SK-N-SH (cell line): Measurements from ENCODE around the gene DYRK2. TPM values are rescaled to one million over a fixed set of nuclear protein-coding genes. Genes with fewer than 3 reads are reported as not detected.

Experiments used
- CTCF ChIA-PET: fragments of 300-600, 350-600 bp; formaldehyde crosslinking; extraction: SDS; loops from one replicate; lab custom pipeline; 2021; lab: Yijun Ruan, JAX
- POLR2A ChIA-PET: fragments of 350-600 bp; sonication (Branson Sonifier 250); formaldehyde crosslinking; extraction: SDS; loops from one replicate; lab custom pipeline; 2020; ENCODE audit warnings: antibody characterized with exemption, inconsistent platforms; lab: Yijun Ruan, JAX
- DNase-seq: peaks from one replicate; pipeline ENCODE4 v3.0.0; 2012
- H2AFZ ChIP-seq: fragments of 200-600 bp; sonication (generic); 2 replicates; pipeline ENCODE4 v1.8.1; 2016; ENCODE audit warnings: antibody characterized with exemption, mild to moderate bottlenecking, low read depth
- H3F3A ChIP-seq: fragments of 200-600 bp; sonication (generic); replicated peaks from 2 replicates; pipeline ENCODE3; 2016; ENCODE audit warnings: antibody characterized with exemption, mild to moderate bottlenecking; ENCODE audit not compliant: insufficient read depth
- H3K27ac ChIP-seq, 2 experiments: fragments of 200-500 bp in 1 of 2; fragments of 200-600 bp in 1 of 2; sonication (Bioruptor generic) in 1 of 2; sonication (generic), shearing (Covaris generic) in 1 of 2; 2 replicates each; pipeline versions ENCODE4 v1.5.1 to v1.6.1; 2014 to 2016; ENCODE audit warnings: low read depth in 2 of 2, inconsistent platforms in 1 of 2, low read length in 1 of 2, mild to moderate bottlenecking in 1 of 2, mixed read lengths in 1 of 2
- H3K27me3 ChIP-seq: fragments of 200-600 bp; sonication (generic), shearing (Covaris generic); 2 replicates; pipeline ENCODE4 v1.6.1; 2016; ENCODE audit warnings: mixed run types; ENCODE audit not compliant: insufficient read depth
- H3K36me3 ChIP-seq, 2 experiments: fragments of 200-500 bp in 1 of 2; fragments of 200-600 bp in 1 of 2; sonication (Bioruptor generic) in 1 of 2; sonication (generic) in 1 of 2; replicated peaks in 1 of 2; 2 replicates each; pipeline versions ENCODE3 to v1.5.1; 2014 to 2016; ENCODE audit warnings: low read length in 1 of 2, mild to moderate bottlenecking in 1 of 2; ENCODE audit not compliant: insufficient read depth in 2 of 2, control insufficient read depth in 1 of 2
- H3K4me1 ChIP-seq, 2 experiments: fragments of 200-500 bp in 1 of 2; fragments of 200-600 bp in 1 of 2; sonication (Bioruptor generic) in 1 of 2; sonication (generic), shearing (Covaris generic) in 1 of 2; 2 replicates each; pipeline versions ENCODE4 v1.5.1 to v1.6.1; 2014 to 2016; ENCODE audit warnings: low read depth in 1 of 2, low read length in 1 of 2, mixed run types in 1 of 2; ENCODE audit not compliant: insufficient read depth in 2 of 2, control insufficient read depth in 1 of 2
- H3K4me2 ChIP-seq: fragments of 200-600 bp; sonication (generic), shearing (Covaris generic); 2 replicates; pipeline ENCODE4 v1.6.1; 2017; ENCODE audit warnings: mixed run types
- H3K4me3 ChIP-seq, 2 experiments: fragments of 200-500 bp in 1 of 2; fragments of 200-600 bp in 1 of 2; sonication (Bioruptor generic) in 1 of 2; sonication (generic), shearing (Covaris generic) in 1 of 2; 2 replicates each; pipeline versions ENCODE4 v1.5.1 to v1.8.1; 2014 to 2016; ENCODE audit warnings: low read depth in 2 of 2, inconsistent platforms in 1 of 2, low read length in 1 of 2, mild to moderate bottlenecking in 1 of 2, mixed read lengths in 1 of 2, moderate library complexity in 1 of 2
- H3K79me2 ChIP-seq: fragments of 200-600 bp; sonication (generic); 2 replicates; pipeline ENCODE4 v1.8.1; 2017; ENCODE audit warnings: mild to moderate bottlenecking; ENCODE audit not compliant: insufficient read depth
- H3K9ac ChIP-seq: fragments of 200-600 bp; sonication (generic); 2 replicates; pipeline ENCODE4 v1.6.1; 2017; ENCODE audit warnings: mixed run types
- H3K9me2 ChIP-seq: fragments of 200-600 bp; sonication (generic); 2 replicates; pipeline ENCODE4 v1.6.1; 2017; ENCODE audit warnings: mixed run types
- H3K9me3 ChIP-seq: fragments of 200-600 bp; sonication (generic); 2 replicates; pipeline ENCODE4 v1.6.1; 2017; ENCODE audit warnings: mixed run types, mild to moderate bottlenecking, moderate library complexity
- H4K20me1 ChIP-seq: fragments of 200-600 bp; sonication (generic); 2 replicates; pipeline ENCODE4 v1.6.1; 2017; ENCODE audit warnings: mild to moderate bottlenecking, mixed run types; ENCODE audit not compliant: insufficient read depth
- CTCF ChIP-seq: fragments of 200-600 bp; sonication (generic); IDR thresholded peaks from 2 replicates; pipeline ENCODE4 v1.6.1; 2017; ENCODE audit warnings: antibody characterized with exemption, mild to moderate bottlenecking, moderate library complexity
- ELF1 ChIP-seq: IDR thresholded peaks from 2 replicates; pipeline ENCODE4 v1.4.0; 2012
- EP300 ChIP-seq, 2 experiments: IDR thresholded peaks; 2 replicates each; pipeline versions ENCODE4 v1.4.0 to v1.6.1; 2012; ENCODE audit warnings: borderline replicate concordance in 1 of 2, low read depth in 1 of 2, low read length in 1 of 2
- EZH2phosphoT487 ChIP-seq: fragments of 200-600 bp; sonication (generic); IDR thresholded peaks from 2 replicates; pipeline ENCODE4 v1.6.1; 2017; ENCODE audit warnings: low read depth, mixed run types, mild to moderate bottlenecking, antibody characterized with exemption, moderate library complexity, borderline replicate concordance
- FOSL2 ChIP-seq: IDR thresholded peaks from 2 replicates; pipeline ENCODE4 v1.4.0; 2012; ENCODE audit warnings: low read depth, mild to moderate bottlenecking, moderate library complexity, borderline replicate concordance
- FOXM1 ChIP-seq: IDR thresholded peaks from 2 replicates; pipeline ENCODE4 v1.4.0; 2012; ENCODE audit warnings: low read depth, mild to moderate bottlenecking
- GABPA ChIP-seq: IDR thresholded peaks from 2 replicates; pipeline ENCODE4 v1.4.0; 2012; ENCODE audit warnings: low read depth, mild to moderate bottlenecking
- GATA2 ChIP-seq: sonication (generic); formaldehyde crosslinking; IDR thresholded peaks from 2 replicates; pipeline ENCODE4 v1.5.0; 2020; ENCODE audit warnings: mild to moderate bottlenecking, missing genetic modification reagents
- JUND ChIP-seq: IDR thresholded peaks from 2 replicates; pipeline ENCODE4 v1.4.0; 2012
- NRF1 ChIP-seq: IDR thresholded peaks from 2 replicates; pipeline ENCODE4 v1.6.1; 2012; ENCODE audit warnings: low read depth, mild to moderate bottlenecking, low read length
- RAD21 ChIP-seq: IDR thresholded peaks from 2 replicates; pipeline ENCODE4 v1.6.1; 2012; ENCODE audit warnings: mild to moderate bottlenecking, low read length
- RFX5 ChIP-seq: IDR thresholded peaks from 2 replicates; pipeline ENCODE4 v1.6.1; 2012; ENCODE audit warnings: mild to moderate bottlenecking, improper control_type of control experiment, low read length
- SIN3A ChIP-seq: IDR thresholded peaks from 2 replicates; pipeline ENCODE4 v1.6.1; 2012; ENCODE audit warnings: low read depth, mild to moderate bottlenecking, low read length, moderate library complexity, borderline replicate concordance
- SMC3 ChIP-seq: IDR thresholded peaks from 2 replicates; pipeline ENCODE4 v1.6.1; 2012; ENCODE audit warnings: low read depth, low read length, improper control_type of control experiment
- TCF12 ChIP-seq: IDR thresholded peaks from 2 replicates; pipeline ENCODE4 v1.4.0; 2012
- TEAD4 ChIP-seq: IDR thresholded peaks from 2 replicates; pipeline ENCODE4 v1.4.0; 2012; ENCODE audit warnings: mild to moderate bottlenecking, borderline replicate concordance; ENCODE audit not compliant: insufficient read depth
- USF1 ChIP-seq: IDR thresholded peaks from 2 replicates; pipeline ENCODE4 v1.4.0; 2012; ENCODE audit warnings: low read depth, borderline replicate concordance
- YY1 ChIP-seq: IDR thresholded peaks from 2 replicates; pipeline ENCODE4 v1.4.0; 2012; ENCODE audit warnings: low read depth, mild to moderate bottlenecking
- WGBS: methylation state at CpG from one replicate; pipeline ENCODE4 v1.1.6; 2017; ENCODE audit warnings: low lambda C conversion rate; 5-methylcytosine and 5-hydroxymethylcytosine counted together
- polyA plus RNA-seq, 3 experiments: library from polyadenylated mRNA; depleted of rRNA; stranded (reverse); fragments of >200 nt; gene quantifications; 2 replicates each; pipeline ENCODE4 v1.2.3, GENCODE V29; 2012
- TF ChIP-seq, protein P1 (sequence below): IDR thresholded peaks from 2 replicates; pipeline ENCODE4; 2012
- TF ChIP-seq, protein P2 (sequence below): fragments of 150-350 bp; IDR thresholded peaks from 2 replicates; pipeline ENCODE4 v1.6.1; 2017; ENCODE audit warnings: antibody characterized with exemption, low read length, low read depth, borderline replicate concordance

Gene DYRK2
- polyA plus RNA-seq, 1 of the 3 experiments (the other 2 are of a cell fraction) = 48.8 TPM

DNA sequence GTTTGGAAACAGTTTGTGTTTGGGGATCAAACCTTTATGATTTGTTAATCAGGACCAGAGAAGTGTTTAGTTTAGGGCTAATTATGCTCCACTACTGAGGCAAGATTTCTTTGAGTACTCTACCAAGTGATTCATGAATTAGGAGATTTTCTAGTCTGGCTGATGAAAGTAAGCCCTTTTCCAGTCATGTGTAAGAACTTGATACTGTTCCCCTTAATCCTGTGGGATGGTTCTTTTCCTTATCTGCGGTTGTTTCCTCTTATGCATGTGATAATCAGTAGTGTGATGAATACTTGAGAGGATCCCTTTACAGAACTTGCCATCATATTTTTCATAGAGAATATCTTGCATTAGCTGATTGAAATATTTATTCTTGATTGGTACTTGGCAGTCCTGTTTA lies 42.1 kb downstream of the DYRK2 start:
- Histone ChIP-seq H3K79me2 (no peaks in the 10 kb centered on the region), H3F3A (peaks cover 9% of the 10 kb centered on the region), H3K27me3 (no peaks in the 10 kb centered on the region), H2AFZ (no peak overlapping the region), H3K9me3 (no peaks in the 10 kb centered on the region), H3K4me1 (peaks cover 0 to 3% of the 10 kb centered on the region in 2 experiments; a peak in 2 of 4 replicates), H3K9ac (no peak overlapping the region), H3K4me3 (no peak overlapping the region), H3K4me2 (no peak overlapping the region), H3K9me2 (no peaks in the 10 kb centered on the region), H4K20me1 (no peaks in the 10 kb centered on the region), H3K36me3 (peaks cover 0 to 4% of the 10 kb centered on the region in 2 experiments), H3K27ac (peak overlapping the region in 1 of 2 experiments; percentile 37; a peak in 1 of 4 replicates)
- WGBS = 90% methylated on average over 1 of the region's 1 CpG
- POLR2A ChIA-PET = no interaction called here
- no peak for TF ChIP-seq GABPA
- no peak for TF ChIP-seq TEAD4
- no peak for TF ChIP-seq EZH2phosphoT487
- TF ChIP-seq USF1 = no peak
- no peak for TF ChIP-seq SMC3
- no peak for TF ChIP-seq NRF1
- TF ChIP-seq FOXM1 = no peak
- DNase-seq = no peak
- CTCF ChIA-PET = no interaction called here

DNA sequence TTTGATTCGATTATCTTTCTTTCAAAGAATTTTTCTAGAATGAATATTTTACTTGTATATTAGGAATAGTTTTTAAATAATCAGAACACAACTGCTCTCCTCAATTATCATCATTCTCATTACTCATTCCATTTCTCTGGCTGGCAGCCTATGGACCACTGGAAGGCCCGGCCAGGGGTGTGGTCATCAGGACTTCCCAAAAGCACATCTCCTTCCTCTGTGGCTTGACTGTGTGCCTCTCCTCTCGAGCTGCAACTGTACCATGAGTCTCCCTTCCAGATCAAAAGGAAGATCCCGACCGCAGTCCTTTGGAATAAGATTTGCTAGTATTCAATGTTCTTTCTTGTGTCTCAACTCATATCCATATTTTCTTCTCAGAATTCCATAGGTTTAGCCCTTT lies 42.7 kb downstream of the DYRK2 start:
- peaks cover 0 to 3% of the 10 kb centered on the region in 2 experiments; a peak in 2 of 4 replicates for H3K4me1 ChIP-seq
- H3K9me3 ChIP-seq = no peaks in the 10 kb centered on the region
- H3F3A ChIP-seq = peaks cover 9% of the 10 kb centered on the region
- H3K9me2 ChIP-seq = no peaks in the 10 kb centered on the region
- 89% methylated on average over 5 of the region's 5 CpGs for WGBS
- no peak for TF ChIP-seq TCF12
- TF ChIP-seq, protein P1, sequence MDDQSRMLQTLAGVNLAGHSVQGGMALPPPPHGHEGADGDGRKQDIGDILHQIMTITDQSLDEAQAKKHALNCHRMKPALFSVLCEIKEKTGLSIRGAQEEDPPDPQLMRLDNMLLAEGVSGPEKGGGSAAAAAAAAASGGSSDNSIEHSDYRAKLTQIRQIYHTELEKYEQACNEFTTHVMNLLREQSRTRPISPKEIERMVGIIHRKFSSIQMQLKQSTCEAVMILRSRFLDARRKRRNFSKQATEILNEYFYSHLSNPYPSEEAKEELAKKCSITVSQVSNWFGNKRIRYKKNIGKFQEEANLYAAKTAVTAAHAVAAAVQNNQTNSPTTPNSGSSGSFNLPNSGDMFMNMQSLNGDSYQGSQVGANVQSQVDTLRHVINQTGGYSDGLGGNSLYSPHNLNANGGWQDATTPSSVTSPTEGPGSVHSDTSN = peak; percentile 9; the same call in 1 of the 2 replicates
- no peak for TF ChIP-seq SIN3A
- peaks cover 0 to 4% of the 10 kb centered on the region in 2 experiments for H3K36me3 ChIP-seq
- H3K9ac ChIP-seq = no peak overlapping the region
- no peak overlapping the region for H3K4me3 ChIP-seq
- H3K4me2 ChIP-seq = no peak overlapping the region
- no peaks in the 10 kb centered on the region for H3K27me3 ChIP-seq
- ChIA-PET CTCF (no interaction called here), POLR2A (no interaction called here)
- no peak for DNase-seq
- no peaks in the 10 kb centered on the region for H3K79me2 ChIP-seq
- H2AFZ ChIP-seq = no peak overlapping the region
- no peaks in the 10 kb centered on the region for H4K20me1 ChIP-seq
- H3K27ac ChIP-seq = peak overlapping the region in 1 of 2 experiments; percentile 34; a peak in 1 of 4 replicates

DNA sequence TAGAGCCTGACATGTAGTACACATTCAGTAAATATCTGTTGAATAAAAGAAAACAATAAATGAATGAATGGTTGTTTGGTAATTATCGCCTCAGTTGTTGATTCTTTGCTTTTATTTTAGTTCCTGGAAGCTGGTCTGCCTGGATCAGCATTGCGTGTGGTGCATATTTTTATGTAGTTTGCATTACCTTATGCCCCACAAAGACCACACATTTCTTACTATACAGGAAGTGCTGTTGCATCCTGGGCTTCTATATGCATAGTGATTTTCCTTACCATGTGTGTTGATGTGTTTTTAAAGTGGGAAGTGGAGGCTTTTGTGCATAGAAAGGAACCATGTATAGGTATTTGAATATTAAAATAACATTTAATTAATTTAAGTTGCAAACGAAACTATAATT lies 43.6 kb downstream of the DYRK2 start:
- no peak for DNase-seq
- H3K4me3 ChIP-seq = no peak overlapping the region

More for the DNA sequence above, 43.6 kb downstream of the DYRK2 start:
- WGBS = 89% methylated on average over 3 of the region's 3 CpGs
- Histone ChIP-seq H2AFZ (no peak overlapping the region), H3K27me3 (no peaks in the 10 kb centered on the region), H3K9ac (no peak overlapping the region), H3K79me2 (no peaks in the 10 kb centered on the region), H3K9me3 (no peaks in the 10 kb centered on the region), H3K27ac (no peak overlapping the region), H4K20me1 (no peaks in the 10 kb centered on the region), H3K9me2 (no peaks in the 10 kb centered on the region), H3K4me2 (no peak overlapping the region), H3K4me1 (peaks cover 0 to 3% of the 10 kb centered on the region in 2 experiments; a peak in 2 of 4 replicates), H3F3A (peaks cover 9% of the 10 kb centered on the region), H3K36me3 (peaks cover 0 to 4% of the 10 kb centered on the region in 2 experiments)
- POLR2A ChIA-PET = no interaction called here
- CTCF ChIA-PET = no interaction called here
- TF ChIP-seq FOSL2 (no peak), JUND (no peak), GATA2 (CRISPR knock-in tag) (no peak), RFX5 (no peak), CTCF (no peak), ELF1 (no peak), EP300 (IDR thresholded peaks at IDR 0.05; ENCODE audit: borderline replicate concordance in 1 of 2, low read depth in 1 of 2, low read length in 1 of 2) (no peak), YY1 (no peak), TCF12 (no peak), RAD21 (no peak), NRF1 (no peak), GABPA (no peak), FOXM1 (no peak)
- TF ChIP-seq, protein P2, sequence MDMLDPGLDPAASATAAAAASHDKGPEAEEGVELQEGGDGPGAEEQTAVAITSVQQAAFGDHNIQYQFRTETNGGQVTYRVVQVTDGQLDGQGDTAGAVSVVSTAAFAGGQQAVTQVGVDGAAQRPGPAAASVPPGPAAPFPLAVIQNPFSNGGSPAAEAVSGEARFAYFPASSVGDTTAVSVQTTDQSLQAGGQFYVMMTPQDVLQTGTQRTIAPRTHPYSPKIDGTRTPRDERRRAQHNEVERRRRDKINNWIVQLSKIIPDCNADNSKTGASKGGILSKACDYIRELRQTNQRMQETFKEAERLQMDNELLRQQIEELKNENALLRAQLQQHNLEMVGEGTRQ = no peak
